Activated T-cell treated with anti-CD3 and anti-CD28 coated beads for 24 hours (primary cell): Measurements from ENCODE around the gene ZCCHC9.
"Not testable (repeated sequence)": the region's sequence is repeated elsewhere in the genome, so short reads cannot be mapped to it uniquely, and the experiment has no call there.

Experiments used
- DNase-seq: peaks from one replicate; pipeline ENCODE4 v3.0.0-alpha.2; 2020; ENCODE audit warnings: low read depth

Gene ZCCHC9

GRCh38 chr5:81308836-81309235, 7.4 kb downstream of the ZCCHC9 start:
- no peak for DNase-seq

GRCh38 chr5:81310402-81311063, 9.1 kb downstream of the ZCCHC9 start:
- DNase-seq: no peak

GRCh38 chr5:81313278-81313677, 11.9 kb downstream of the ZCCHC9 start:
- DNase-seq: no peak

- DNase-seq: no peak
These were observed 12.3 kb downstream of the ZCCHC9 start for GRCh38 chr5:81313686-81314085.

- DNase-seq: no peak
These were observed 13.2 kb downstream of the ZCCHC9 start for GRCh38 chr5:81314581-81314980.

- DNase-seq: no peak
These were observed 13.9 kb downstream of the ZCCHC9 start for GRCh38 chr5:81315336-81315735.

- DNase-seq: no peak
These were observed 14.4 kb downstream of the ZCCHC9 start for GRCh38 chr5:81315830-81316229.

GRCh38 chr5:81316571-81316970, 15.2 kb downstream of the ZCCHC9 start:
- DNase-seq: no peak

GRCh38 chr5:81317536-81317935, 16.1 kb downstream of the ZCCHC9 start:
- no peak for DNase-seq

- DNase-seq: no peak
These were observed 25.2 kb downstream of the ZCCHC9 start for GRCh38 chr5:81326554-81326953.

- no peak for DNase-seq
These were observed 33.1 kb downstream of the ZCCHC9 start for GRCh38 chr5:81334304-81335061.

- DNase-seq: no peak
These were observed 34.6 kb downstream of the ZCCHC9 start for GRCh38 chr5:81335946-81336345.

GRCh38 chr5:81336556-81336955, 35.2 kb downstream of the ZCCHC9 start:
- DNase-seq: no peak

- no peak for DNase-seq
These were observed 36.4 kb downstream of the ZCCHC9 start for GRCh38 chr5:81337803-81338202.

GRCh38 chr5:81338213-81338612, 36.8 kb downstream of the ZCCHC9 start:
- not testable (repeated sequence) for DNase-seq

- DNase-seq: no peak
These were observed 43.3 kb downstream of the ZCCHC9 start for GRCh38 chr5:81344736-81345135.

GRCh38 chr5:81345411-81346003, 44.1 kb downstream of the ZCCHC9 start:
- DNase-seq: no peak

- DNase-seq: no peak
These were observed 47.8 kb downstream of the ZCCHC9 start for GRCh38 chr5:81349161-81349560.

GRCh38 chr5:81350507-81350906, 49.1 kb downstream of the ZCCHC9 start:
- DNase-seq: no peak

- no peak for DNase-seq
These were observed 51.8 kb downstream of the ZCCHC9 start for GRCh38 chr5:81353189-81353588.

- DNase-seq: no peak
These were observed 52.7 kb downstream of the ZCCHC9 start for GRCh38 chr5:81354093-81354492.

- no peak for DNase-seq
These were observed 54.2 kb downstream of the ZCCHC9 start for GRCh38 chr5:81355291-81356251.
